Left hindlimb (tissue), 1 donor: ENCODE measurements around the gene ZDHHC17.
"Not testable (repeated sequence)": the region's sequence is repeated elsewhere in the genome, so short reads cannot be mapped to it uniquely, and the experiment has no call there.

Experiments used
- DNase-seq: peaks from one replicate; pipeline ENCODE4 v3.0.0-alpha.2; 2018

ZDHHC17 gene

GRCh38 chr12:76777765-76778216, 13.9 kb downstream of the ZDHHC17 start:
- DNase-seq, result no peak

DNA sequence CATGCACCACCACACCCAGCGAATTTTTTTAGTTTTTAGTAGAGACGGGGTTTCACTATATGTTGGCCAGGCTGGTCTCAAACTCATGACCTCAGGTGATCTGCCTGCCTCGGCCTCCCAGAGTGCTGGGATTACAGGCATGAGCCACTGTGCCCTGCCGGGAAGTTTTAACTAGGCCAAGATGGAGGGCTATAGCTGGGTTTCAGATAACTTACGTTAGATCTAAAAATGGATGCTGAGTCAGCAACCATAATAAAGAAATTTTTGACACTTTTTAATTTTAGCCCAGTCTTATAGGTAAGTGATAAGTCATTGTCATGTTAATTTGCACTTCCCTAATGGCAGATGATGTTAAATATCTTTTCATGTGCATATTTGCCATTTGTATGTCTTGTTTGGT, 14.4 kb downstream of the ZDHHC17 start:
- DNase-seq, result no peak

DNA sequence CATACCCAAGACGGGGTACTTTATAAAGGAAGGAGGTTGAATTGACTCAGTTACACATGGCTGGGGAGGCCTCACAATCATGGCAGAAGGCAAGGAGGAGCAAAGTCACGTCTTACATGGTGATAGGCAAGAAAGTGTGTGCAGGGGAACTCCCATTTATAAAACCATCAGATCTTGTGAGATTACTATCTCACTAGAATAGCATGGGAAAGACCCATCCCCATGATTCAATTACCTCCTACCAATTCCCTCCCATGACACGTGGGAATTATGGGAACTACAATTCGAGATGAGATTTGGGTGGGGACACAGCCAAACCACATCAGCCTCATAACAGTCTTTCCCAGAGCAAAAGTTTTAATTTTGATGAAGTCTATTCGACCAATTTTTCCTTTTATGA, 15.4 kb downstream of the ZDHHC17 start:
- not testable (repeated sequence) for DNase-seq

DNA sequence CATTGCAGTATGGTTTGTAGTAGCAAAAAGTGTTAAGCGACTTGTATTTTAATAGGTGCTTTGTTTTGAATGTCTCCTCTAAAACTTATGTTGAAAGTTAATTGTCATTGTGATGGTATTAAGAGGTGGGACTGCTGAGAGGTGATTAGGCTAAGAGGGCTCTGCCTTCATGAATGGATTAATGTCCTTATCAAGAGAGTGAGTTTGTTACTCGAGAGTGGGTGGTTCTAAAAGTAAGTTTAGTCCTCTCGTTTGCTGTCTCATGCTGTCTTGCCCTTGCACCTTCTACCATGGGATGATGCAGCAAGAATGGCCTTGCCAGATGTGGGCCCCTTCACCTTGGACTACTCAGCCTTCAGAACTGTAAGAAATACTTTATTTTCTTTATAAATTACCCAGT, 17.4 kb downstream of the ZDHHC17 start:
- no peak for DNase-seq

DNA sequence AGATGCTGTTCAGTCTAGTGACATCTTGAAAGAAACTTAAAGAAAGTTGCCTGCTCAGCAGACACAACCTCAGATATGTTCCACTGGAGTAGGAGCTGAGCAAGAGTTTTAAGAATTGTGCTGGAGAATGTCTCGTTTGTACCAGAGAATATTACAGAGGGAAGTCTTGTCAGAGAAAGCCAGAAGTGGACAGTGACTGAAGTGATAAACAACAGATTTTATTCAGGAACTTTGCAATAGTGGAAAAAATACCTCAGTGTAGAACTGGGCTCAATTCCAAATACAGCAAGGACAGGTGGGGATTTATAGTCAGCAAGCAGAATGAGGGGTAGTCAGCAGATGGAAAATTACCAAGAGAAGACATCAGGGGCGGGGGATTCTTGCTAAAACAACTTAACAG, 18.6 kb downstream of the ZDHHC17 start:
- no peak for DNase-seq

GRCh38 chr12:76784600-76785051, 20.7 kb downstream of the ZDHHC17 start:
- DNase-seq, result peak; percentile 65

- DNase-seq, result no peak
These were observed 21.5 kb downstream of the ZDHHC17 start for GRCh38 chr12:76785407-76785806.

- DNase-seq, result no peak
These were observed 23.1 kb downstream of the ZDHHC17 start for GRCh38 chr12:76786986-76787385.

- DNase-seq, result no peak
These were observed 23.8 kb downstream of the ZDHHC17 start for GRCh38 chr12:76787689-76788088.

- DNase-seq, result no peak
These were observed 25.6 kb downstream of the ZDHHC17 start for GRCh38 chr12:76789335-76790050.

GRCh38 chr12:76790564-76791552, 26.9 kb downstream of the ZDHHC17 start:
- DNase-seq, result no peak

GRCh38 chr12:76792828-76793227, 28.9 kb downstream of the ZDHHC17 start:
- no peak for DNase-seq

DNA sequence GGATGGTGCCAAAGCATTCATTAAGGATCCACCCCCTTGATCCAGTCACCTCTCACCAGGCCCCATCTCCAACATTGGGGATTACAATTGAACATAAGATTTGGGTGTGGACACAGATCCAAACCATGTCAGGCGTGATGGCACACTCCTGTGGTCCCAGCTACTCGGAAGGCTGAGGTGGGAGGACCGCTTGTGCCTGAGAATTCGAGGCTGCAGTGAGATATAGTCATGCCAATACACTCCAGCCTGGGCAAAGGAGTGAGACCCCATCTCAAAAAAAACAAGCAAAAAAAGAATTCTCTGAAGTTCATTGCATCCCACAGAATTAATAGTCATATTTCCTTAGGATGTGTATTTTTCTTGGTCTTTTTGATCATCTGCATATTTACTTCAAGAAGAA, 34.9 kb downstream of the ZDHHC17 start:
- no peak for DNase-seq

DNA sequence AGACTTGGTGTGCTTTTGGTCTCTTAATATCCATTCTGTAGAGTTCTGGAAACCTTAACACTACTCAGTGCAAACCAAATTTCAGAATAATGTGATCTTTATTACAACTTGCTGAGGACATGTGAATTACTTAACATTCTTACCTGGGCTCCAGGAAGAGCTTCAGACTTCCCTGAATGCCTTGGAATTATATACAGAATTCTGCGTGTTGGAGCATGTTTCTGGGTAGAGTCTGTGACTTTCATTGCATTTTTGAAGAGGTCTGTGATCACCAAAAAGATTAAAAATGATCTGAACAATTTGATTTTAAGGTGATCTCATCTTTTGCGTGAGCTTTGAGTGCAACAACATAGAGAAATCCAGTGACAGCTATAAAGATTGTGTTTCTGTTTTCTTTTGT, 35.4 kb downstream of the ZDHHC17 start:
- no peak for DNase-seq

DNA sequence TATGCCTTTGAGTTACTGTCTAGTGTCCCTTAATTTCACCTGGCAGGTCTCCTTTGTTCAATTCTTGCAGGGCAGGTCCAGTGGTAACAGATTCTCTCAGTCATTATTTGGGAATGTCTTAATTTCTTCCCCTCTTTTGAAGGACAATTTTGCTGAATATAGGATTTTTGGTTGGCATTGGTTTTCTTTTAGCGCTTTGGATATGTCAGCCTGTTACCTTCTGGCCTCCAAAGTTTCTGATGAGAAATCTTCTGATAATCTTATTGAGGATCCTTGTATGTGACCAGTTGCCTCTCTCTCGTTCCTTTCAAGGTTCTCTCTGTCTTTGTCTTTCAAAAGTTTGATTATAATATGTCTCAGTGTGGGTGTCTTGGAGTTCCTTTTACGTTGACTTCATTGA, 38.1 kb downstream of the ZDHHC17 start:
- no peak for DNase-seq

DNA sequence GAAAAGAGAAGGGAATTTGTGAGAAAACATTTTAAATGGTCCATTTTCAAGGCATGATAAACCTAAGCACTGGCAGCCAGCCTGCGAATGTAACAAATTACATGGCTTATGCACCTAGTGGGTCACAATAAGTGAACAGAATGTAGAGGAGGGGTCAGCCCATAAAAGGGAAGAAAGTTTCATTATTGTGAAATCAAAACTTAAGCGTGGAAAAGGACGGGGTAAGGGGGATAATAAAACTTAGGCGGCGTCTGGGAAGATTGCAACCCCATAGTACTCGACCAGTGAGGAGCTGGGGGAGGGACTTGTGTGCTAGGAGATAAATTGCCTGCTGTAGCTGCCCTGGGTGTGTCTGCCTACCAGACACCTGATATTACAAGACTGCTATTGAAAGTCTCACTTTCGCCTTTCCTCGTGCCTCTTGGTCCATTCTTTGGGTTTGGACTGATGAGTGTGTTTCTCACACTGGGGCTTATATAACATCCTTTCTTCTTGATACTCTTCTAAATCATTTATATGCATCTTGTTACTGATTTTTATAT, 40.6 kb downstream of the ZDHHC17 start:
- DNase-seq, result no peak

GRCh38 chr12:76810671-76811419, 46.9 kb downstream of the ZDHHC17 start:
- DNase-seq, result no peak

- no peak for DNase-seq
These were observed 48.1 kb downstream of the ZDHHC17 start for GRCh38 chr12:76811976-76812375.

DNA sequence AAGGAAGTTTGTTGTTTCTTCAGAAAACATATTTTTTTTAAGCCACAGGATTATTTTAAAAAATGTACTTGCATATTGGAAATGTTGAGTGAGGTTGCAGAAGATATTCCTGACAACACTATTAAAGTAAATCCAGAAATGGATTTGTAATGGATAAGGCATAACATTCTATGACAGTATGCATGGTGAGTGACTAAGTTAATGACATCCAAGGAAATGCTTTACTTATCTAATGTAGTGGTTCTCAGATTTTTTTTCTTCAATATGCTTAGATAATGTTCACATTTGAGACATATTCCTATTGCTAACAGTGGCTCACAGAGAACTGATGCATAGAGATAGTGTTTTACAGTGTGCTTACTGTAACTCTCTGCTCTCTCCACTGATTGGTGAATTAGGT, 49.4 kb downstream of the ZDHHC17 start:
- no peak for DNase-seq

GRCh38 chr12:76813972-76814371, 50.1 kb downstream of the ZDHHC17 start:
- DNase-seq, result no peak

- no peak for DNase-seq
These were observed 57.1 kb downstream of the ZDHHC17 start for GRCh38 chr12:76820888-76821482.

DNA sequence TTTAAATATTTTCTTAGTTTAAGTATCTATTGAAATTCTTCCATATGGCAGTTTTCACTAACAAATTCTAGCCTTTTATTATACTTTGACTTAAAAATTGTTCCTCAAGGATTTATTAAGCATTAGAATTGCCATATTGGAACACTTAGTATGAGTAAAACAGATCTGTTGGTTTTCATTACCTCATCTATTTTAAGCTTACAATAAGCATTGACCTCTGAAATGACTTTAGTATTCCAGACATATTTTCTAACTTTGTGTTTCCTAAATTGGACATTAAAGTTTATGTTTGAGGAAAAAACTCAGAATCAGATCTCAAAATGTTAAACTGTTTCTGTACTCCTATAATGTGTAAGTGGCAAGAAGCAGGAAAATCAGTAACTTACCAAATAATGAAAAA, 66.5 kb downstream of the ZDHHC17 start:
- DNase-seq, result no peak
